ENCODE data around the gene ALPP.

The ALPP gene

GRCh38 chr2:232361646-232362045 is 16.9 kb upstream of the ALPP start:
- TF ChIP-seq REST (IDR thresholded peaks at IDR 0.05; ENCODE audit: insufficient read depth in 1 of 2, low read depth in 2 of 2, low read length in 2 of 2) (no peak), POLR2AphosphoS5 (IDR thresholded peaks at IDR 0.05; ENCODE audit: low read depth, low read length) (no peak), TAF1 (IDR thresholded peaks at IDR 0.05; ENCODE audit: borderline replicate concordance, insufficient read depth, low read length) (no peak), FOXP2 (optimal IDR thresholded peaks at IDR 0.05; ENCODE audit: borderline replicate concordance, extremely low read depth, extremely low read length, insufficient read depth) (no peak), SIN3A (IDR thresholded peaks at IDR 0.05; ENCODE audit: borderline replicate concordance, insufficient read depth, low read length) (no peak)

GRCh38 chr2:232362174-232362900 is 16.2 kb upstream of the ALPP start:
- TF ChIP-seq POLR2AphosphoS5 (IDR thresholded peaks at IDR 0.05; ENCODE audit: low read depth, low read length) (no peak), SIN3A (IDR thresholded peaks at IDR 0.05; ENCODE audit: borderline replicate concordance, insufficient read depth, low read length) (no peak), TAF1 (IDR thresholded peaks at IDR 0.05; ENCODE audit: borderline replicate concordance, insufficient read depth, low read length) (no peak), REST (IDR thresholded peaks at IDR 0.05; ENCODE audit: insufficient read depth in 1 of 2, low read depth in 2 of 2, low read length in 2 of 2) (no peak), FOXP2 (optimal IDR thresholded peaks at IDR 0.05; ENCODE audit: borderline replicate concordance, extremely low read depth, extremely low read length, insufficient read depth) (no peak)

- TF ChIP-seq TAF1 (IDR thresholded peaks at IDR 0.05; ENCODE audit: borderline replicate concordance, insufficient read depth, low read length) (no peak), FOXP2 (optimal IDR thresholded peaks at IDR 0.05; ENCODE audit: borderline replicate concordance, extremely low read depth, extremely low read length, insufficient read depth) (no peak), REST (IDR thresholded peaks at IDR 0.05; ENCODE audit: insufficient read depth in 1 of 2, low read depth in 2 of 2, low read length in 2 of 2) (no peak), SIN3A (IDR thresholded peaks at IDR 0.05; ENCODE audit: borderline replicate concordance, insufficient read depth, low read length) (no peak), POLR2AphosphoS5 (IDR thresholded peaks at IDR 0.05; ENCODE audit: low read depth, low read length) (no peak)
Measured at GRCh38 chr2:232363784-232364615, 14.6 kb upstream of the ALPP start.

GRCh38 chr2:232365621-232366321 is 12.8 kb upstream of the ALPP start:
- TF ChIP-seq FOXP2 (optimal IDR thresholded peaks at IDR 0.05; ENCODE audit: borderline replicate concordance, extremely low read depth, extremely low read length, insufficient read depth) (no peak), REST (IDR thresholded peaks at IDR 0.05; ENCODE audit: insufficient read depth in 1 of 2, low read depth in 2 of 2, low read length in 2 of 2) (no peak), POLR2AphosphoS5 (IDR thresholded peaks at IDR 0.05; ENCODE audit: low read depth, low read length) (no peak), SIN3A (IDR thresholded peaks at IDR 0.05; ENCODE audit: borderline replicate concordance, insufficient read depth, low read length) (no peak), TAF1 (IDR thresholded peaks at IDR 0.05; ENCODE audit: borderline replicate concordance, insufficient read depth, low read length) (no peak)
